H7 (cell line): Measurements from ENCODE around the gene NACC2. TPM values are rescaled to one million over a fixed set of nuclear protein-coding genes. Genes with fewer than 3 reads are reported as not detected.
A peak's percentile ranks its signal among the peaks of the same experiment; 100 is the strongest.

ENCODE experiments used
- DNase-seq: peaks from one replicate; pipeline ENCODE4 v3.0.0; 2012
- H3K27me3 ChIP-seq: 2 replicates; pipeline ENCODE4 v1.6.0; 2011; ENCODE audit warnings: mild to moderate bottlenecking, low read length; ENCODE audit not compliant: control insufficient read depth, insufficient read depth
- H3K36me3 ChIP-seq: replicated peaks from 2 replicates; pipeline ENCODE4 v1.5.1; 2011; ENCODE audit warnings: low read length; ENCODE audit not compliant: control insufficient read depth, insufficient read depth
- H3K4me3 ChIP-seq: 2 replicates; pipeline ENCODE4 v1.5.1; 2011; ENCODE audit warnings: low read depth, mild to moderate bottlenecking, control low read depth, low read length, moderate library complexity; ENCODE audit not compliant: insufficient read depth
- total RNA-seq: library from RNA; depleted of rRNA; stranded (reverse); fragments of >200 nt; shearing (Covaris generic); gene quantifications from 2 replicates; pipeline ENCODE4 v1.2.3, GENCODE V29; 2014

Gene NACC2
- total RNA-seq, 1 experiment from 2014 or later: 19.3 TPM

- no peaks in the 10 kb centered on the region for H3K36me3 ChIP-seq
- H3K27me3 ChIP-seq: no peaks in the 10 kb centered on the region
- DNase-seq: no peak
- H3K4me3 ChIP-seq: no peak overlapping the region
These were observed 71.5 kb downstream of the NACC2 start for GRCh38 chr9:136023410-136024225.

DNA sequence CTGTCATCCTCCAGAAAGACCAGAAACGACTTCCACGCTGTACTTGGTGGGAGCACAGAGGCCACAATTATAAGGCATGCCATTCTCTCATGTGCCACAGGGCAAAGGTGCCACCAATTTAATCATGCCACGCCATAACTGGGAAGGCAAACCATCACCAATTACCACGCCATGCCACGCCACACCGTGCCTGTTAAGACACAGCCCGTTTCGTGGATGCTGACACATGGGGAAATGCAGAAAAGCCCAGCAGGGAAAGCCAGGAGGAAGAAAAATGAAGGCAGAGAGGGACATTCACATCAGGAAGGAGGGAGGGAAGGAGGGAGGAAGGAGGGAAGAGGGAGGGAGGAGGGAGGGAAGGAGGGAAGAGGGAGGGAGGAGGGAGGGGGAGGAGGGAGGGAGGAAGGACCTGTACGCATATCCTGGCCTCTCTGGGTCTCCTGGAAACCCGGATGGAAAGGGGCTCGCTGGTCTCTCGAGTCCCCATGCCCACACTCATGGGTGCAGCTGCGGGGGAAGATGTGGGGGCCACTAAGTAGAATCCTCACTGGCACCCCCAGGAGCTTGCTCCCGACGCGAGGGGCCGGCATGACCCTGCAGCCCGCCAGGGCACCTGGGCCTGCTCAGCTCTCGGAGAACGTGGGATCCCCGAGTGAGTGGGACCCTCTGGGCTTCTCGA lies 72.2 kb downstream of the NACC2 start:
- DNase-seq: peak; percentile 45
- Histone ChIP-seq H3K4me3 (no peak overlapping the region), H3K36me3 (no peaks in the 10 kb centered on the region), H3K27me3 (no peaks in the 10 kb centered on the region)

DNA sequence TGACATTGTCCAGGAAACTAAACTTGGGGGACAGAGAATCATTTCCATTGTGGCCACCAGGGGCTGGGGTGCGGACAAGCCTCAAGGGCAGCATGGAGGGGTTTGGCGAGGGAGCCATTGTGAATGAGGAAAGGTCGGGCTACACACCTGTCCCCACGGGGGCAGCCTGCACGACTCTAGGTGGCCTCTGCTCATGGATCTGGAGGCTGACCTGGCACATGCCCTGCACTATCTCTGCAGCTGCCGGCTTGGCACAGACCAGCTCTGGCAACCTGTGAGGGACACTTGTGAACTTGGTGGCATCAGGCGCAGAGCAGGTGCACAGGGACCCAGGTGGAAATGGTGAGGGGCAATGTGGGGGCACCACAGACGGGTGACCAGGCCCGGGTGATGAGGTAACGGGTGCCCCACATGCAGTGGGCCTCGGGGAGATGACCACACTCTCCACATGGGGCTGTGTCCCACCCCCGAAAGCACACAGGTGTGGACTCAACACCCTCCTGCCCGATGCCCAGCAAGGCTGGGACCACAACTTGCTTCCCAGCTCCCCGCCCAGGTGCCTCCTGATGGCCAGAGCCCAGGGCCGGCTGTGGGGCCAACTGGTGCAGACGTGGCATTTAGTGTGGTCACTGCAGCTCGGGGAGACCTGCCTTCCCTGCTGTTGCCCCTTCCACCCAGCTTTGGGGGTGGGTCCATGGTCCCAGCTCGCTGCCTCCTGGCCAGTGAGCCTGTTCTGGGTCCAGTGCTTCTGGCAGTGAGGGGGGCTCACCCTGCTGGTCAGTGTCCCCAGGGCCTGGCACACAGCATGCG lies 73.0 kb downstream of the NACC2 start:
- Histone ChIP-seq H3K36me3 (no peaks in the 10 kb centered on the region), H3K27me3 (no peaks in the 10 kb centered on the region), H3K4me3 (no peak overlapping the region)
- DNase-seq: peak; percentile 73

GRCh38 chr9:136021171-136021871 lies 73.8 kb downstream of the NACC2 start:
- H3K4me3 ChIP-seq: no peak overlapping the region
- DNase-seq: peak; percentile 84
- no peaks in the 10 kb centered on the region for H3K36me3 ChIP-seq
- no peaks in the 10 kb centered on the region for H3K27me3 ChIP-seq

GRCh38 chr9:136020671-136021070 lies 74.4 kb downstream of the NACC2 start:
- H3K36me3 ChIP-seq: no peaks in the 10 kb centered on the region
- no peak overlapping the region for H3K4me3 ChIP-seq
- H3K27me3 ChIP-seq: no peaks in the 10 kb centered on the region
- peak; percentile 37 for DNase-seq

- no peaks in the 10 kb centered on the region for H3K27me3 ChIP-seq
- H3K36me3 ChIP-seq: no peaks in the 10 kb centered on the region
- H3K4me3 ChIP-seq: no peak overlapping the region
- DNase-seq: peak; percentile 36
These were observed 74.9 kb downstream of the NACC2 start for GRCh38 chr9:136020206-136020605.

GRCh38 chr9:136019681-136020060 lies 75.4 kb downstream of the NACC2 start:
- no peak overlapping the region for H3K4me3 ChIP-seq
- DNase-seq: peak; percentile 47
- no peaks in the 10 kb centered on the region for H3K36me3 ChIP-seq
- no peaks in the 10 kb centered on the region for H3K27me3 ChIP-seq

DNA sequence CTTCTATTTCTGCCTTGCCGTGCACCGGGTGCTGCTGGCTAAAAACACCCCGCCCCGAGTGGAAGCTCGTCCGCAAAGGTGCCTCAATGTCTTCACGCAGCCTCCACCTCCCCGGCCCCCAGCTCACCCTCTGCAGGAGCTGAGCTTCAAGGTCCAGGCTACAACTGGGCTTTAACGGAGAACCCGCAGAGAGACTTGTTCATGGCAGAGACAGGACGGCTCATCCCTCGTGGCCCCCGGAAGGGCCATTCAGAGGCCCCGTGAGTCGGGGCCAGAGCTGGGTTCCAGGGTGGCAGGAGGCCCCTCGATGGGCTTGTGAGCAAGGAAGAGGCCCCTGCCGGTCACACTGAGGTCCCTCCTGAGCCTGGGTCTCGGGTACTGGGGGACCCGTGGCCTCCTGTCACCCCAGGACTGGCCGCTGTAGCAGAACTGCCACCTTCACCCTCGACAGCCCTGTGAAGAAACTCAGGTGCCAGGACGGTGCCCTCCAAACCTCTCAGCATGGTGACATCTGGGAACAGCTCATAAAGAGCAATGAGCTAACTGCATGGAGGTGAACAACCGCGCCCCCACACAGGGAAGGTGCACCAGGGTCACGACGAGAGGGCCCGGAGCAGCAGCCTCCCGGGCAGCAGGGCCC lies 75.9 kb downstream of the NACC2 start:
- Histone ChIP-seq H3K27me3 (no peaks in the 10 kb centered on the region), H3K4me3 (no peak overlapping the region), H3K36me3 (no peaks in the 10 kb centered on the region; the same call in 1 of the 2 replicates)
- DNase-seq: peak; percentile 47

- Histone ChIP-seq H3K4me3 (no peak overlapping the region), H3K36me3 (no peaks in the 10 kb centered on the region; the same call in 1 of the 2 replicates), H3K27me3 (no peaks in the 10 kb centered on the region)
- peak; percentile 50 for DNase-seq
These were observed 76.6 kb downstream of the NACC2 start for GRCh38 chr9:136018257-136019031.

GRCh38 chr9:136017289-136018190 lies 77.5 kb downstream of the NACC2 start:
- peak; percentile 61 for DNase-seq
- Histone ChIP-seq H3K4me3 (no peak overlapping the region), H3K27me3 (no peaks in the 10 kb centered on the region), H3K36me3 (no peaks in the 10 kb centered on the region; the same call in 1 of the 2 replicates)

DNA sequence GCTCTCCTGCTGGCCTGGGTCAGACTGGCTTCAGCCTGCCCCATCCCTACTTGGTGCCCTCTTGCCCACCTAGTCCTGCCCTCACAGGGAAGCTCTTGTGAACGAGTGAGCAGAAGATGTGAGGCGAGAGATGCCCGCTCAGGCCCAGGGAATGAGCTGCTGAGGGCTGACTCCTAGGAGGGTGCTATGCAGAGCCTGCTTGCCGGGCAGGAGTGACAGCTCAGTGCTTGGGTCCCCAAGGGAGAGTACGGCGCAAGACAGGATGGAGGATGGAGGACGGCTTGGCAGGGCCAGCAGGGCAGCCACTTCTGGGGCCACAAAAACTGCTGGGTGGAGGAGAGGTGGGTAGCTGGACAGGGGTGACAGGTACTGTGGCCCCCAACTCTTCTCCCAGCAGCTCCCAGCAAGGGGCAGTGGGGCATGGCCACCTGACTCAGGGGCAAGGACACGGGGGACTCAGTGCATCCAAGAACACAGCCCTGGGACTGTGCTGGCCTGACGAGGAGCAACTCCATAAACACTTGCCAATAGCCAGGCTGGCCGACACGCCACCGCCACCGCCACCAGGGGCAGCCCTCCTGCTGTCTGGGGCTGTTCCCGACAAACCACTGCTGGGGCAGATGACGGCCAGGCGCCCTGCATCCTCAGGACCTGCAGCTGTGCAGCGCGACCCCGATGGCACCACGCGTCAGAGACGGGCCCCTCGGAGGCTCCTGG lies 78.4 kb downstream of the NACC2 start:
- H3K4me3 ChIP-seq: no peak overlapping the region
- no peaks in the 10 kb centered on the region; the same call in 1 of the 2 replicates for H3K36me3 ChIP-seq
- no peaks in the 10 kb centered on the region for H3K27me3 ChIP-seq
- peak; percentile 67 for DNase-seq
